Nephron progenitor cell (in vitro differentiated cells): ENCODE results near the gene FLG.
"Not testable (repeated sequence)": the region's sequence is repeated elsewhere in the genome, so short reads cannot be mapped to it uniquely, and the experiment has no call there.

Experiments used
- DNase-seq: peaks from one replicate; pipeline ENCODE4 v3.0.0; 2021
- H3K27ac Mint-ChIP-seq: 2 replicates; pipeline ENCODE4 v1.8.0; 2021; ENCODE audit warnings: mild to moderate bottlenecking, moderate library complexity, mixed read lengths
- H3K27me3 Mint-ChIP-seq: 2 replicates; pipeline ENCODE4 v1.8.0; 2021; ENCODE audit warnings: mild to moderate bottlenecking, low read depth, mixed read lengths; ENCODE audit not compliant: poor library complexity
- H3K36me3 Mint-ChIP-seq: 2 replicates; pipeline ENCODE4 v1.8.0; 2021; ENCODE audit warnings: low read depth, mixed read lengths
- H3K4me1 Mint-ChIP-seq: 2 replicates; pipeline ENCODE4 v1.8.0; 2021; ENCODE audit warnings: mixed read lengths
- H3K4me3 Mint-ChIP-seq: 2 replicates; pipeline ENCODE4 v1.8.0; 2021; ENCODE audit warnings: mild to moderate bottlenecking, moderate library complexity, mixed read lengths
- H3K9me3 Mint-ChIP-seq: 2 replicates; pipeline ENCODE4 v1.8.0; 2021; ENCODE audit warnings: mild to moderate bottlenecking, moderate library complexity, mixed read lengths
- CTCF ChIP-seq: fragments of 200-600 bp; sonication (generic); IDR thresholded peaks from 2 replicates; pipeline ENCODE4 v1.5.0; 2021; ENCODE audit warnings: antibody characterized with exemption

The FLG gene

DNA sequence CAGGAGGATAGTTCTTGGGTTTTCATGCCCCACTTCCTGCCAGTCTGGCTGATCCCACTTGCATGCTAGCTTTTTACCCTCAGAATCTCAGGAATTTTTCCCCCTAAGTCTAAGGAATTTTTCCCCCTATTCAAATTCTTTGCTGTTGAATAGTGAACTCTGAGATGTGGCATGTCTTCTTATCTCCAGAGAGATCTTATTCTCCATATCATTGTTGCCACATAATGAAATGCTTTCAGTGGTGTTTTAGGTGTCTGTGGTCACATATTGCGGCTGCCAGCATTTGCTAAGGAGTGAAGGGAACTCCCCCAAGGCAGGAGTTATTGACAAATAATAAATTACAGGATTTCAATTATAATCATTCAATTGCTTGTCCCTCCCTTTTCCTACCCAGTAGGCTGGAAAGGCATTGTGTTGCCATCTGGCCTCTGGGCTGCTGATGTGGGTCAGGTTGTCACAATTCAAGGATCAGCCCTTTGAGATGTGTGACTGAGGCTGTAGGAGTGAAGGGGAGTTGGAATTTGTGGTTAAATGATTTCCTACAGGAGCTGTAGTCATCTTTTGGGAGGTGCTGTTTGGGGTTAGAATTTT lies 3.9 kb upstream of the FLG start:
- Mint-ChIP-seq H3K27ac (no peak overlapping the region), H3K4me3 (no peak overlapping the region), H3K9me3 (peaks cover 49% of the 10 kb centered on the region), H3K27me3 (no peaks in the 10 kb centered on the region), H3K36me3 (no peaks in the 10 kb centered on the region), H3K4me1 (no peaks in the 10 kb centered on the region)
- DNase-seq, result no peak
- TF ChIP-seq CTCF, result no peak

DNA sequence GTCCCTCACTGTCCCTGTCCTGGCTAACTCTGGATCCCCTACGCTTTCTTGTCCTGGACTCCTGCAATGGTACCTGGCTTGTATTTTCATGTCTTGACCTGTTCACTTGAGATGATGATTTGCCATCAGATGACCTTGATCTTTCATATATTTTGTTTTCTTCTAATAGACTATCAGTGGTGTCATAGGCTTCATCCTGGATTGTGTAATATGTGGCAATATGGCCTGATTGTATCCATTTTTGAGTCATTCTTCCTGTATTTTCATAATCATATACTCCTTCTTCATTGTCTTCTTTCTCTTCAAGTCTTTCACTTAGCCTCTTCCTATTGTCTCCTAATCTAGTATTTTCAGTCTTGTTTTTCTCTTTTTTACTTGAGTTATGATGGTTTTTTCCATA lies 11.1 kb downstream of the FLG start:
- Mint-ChIP-seq H3K27me3 (peaks cover 5% of the 10 kb centered on the region), H3K4me3 (no peak overlapping the region), H3K9me3 (peaks cover 61% of the 10 kb centered on the region), H3K4me1 (no peaks in the 10 kb centered on the region), H3K36me3 (peaks cover under 1% of the 10 kb centered on the region), H3K27ac (no peak overlapping the region)
- no peak for DNase-seq
- TF ChIP-seq CTCF, result no peak

- no peak overlapping the region for H3K27ac Mint-ChIP-seq
- DNase-seq, result no peak
- peaks cover 67% of the 10 kb centered on the region for H3K9me3 Mint-ChIP-seq
- H3K4me3 Mint-ChIP-seq, result no peak overlapping the region
- TF ChIP-seq CTCF, result no peak
- H3K36me3 Mint-ChIP-seq, result peaks cover 6% of the 10 kb centered on the region
- peaks cover 5% of the 10 kb centered on the region for H3K27me3 Mint-ChIP-seq
- no peaks in the 10 kb centered on the region for H3K4me1 Mint-ChIP-seq
Measured at GRCh38 chr1:152313319-152313801, 11.7 kb downstream of the FLG start.

DNA sequence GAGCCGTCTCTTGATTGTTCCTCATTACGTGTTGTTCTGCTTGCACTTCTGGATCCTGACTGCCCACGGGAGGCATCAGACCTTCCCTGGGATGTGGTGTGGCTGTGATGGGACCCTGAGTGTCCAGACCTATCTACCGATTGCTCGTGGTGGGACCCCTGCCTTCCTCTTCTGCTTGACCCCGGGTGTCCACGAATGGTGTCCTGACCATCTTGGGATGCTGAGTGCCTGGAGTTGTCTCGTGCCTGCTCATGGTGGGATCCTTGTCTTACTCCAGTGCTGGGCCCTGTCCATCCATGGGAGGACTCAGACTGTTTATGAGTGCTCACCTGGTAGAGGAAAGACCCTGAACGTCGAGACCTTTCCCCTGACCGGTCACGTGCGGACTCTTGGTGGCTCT lies 12.9 kb downstream of the FLG start:
- not testable (repeated sequence) for H3K4me1 Mint-ChIP-seq, H3K27ac Mint-ChIP-seq, H3K27me3 Mint-ChIP-seq, H3K4me3 Mint-ChIP-seq, H3K36me3 Mint-ChIP-seq, DNase-seq
- peaks cover 79% of the 10 kb centered on the region for H3K9me3 Mint-ChIP-seq

DNA sequence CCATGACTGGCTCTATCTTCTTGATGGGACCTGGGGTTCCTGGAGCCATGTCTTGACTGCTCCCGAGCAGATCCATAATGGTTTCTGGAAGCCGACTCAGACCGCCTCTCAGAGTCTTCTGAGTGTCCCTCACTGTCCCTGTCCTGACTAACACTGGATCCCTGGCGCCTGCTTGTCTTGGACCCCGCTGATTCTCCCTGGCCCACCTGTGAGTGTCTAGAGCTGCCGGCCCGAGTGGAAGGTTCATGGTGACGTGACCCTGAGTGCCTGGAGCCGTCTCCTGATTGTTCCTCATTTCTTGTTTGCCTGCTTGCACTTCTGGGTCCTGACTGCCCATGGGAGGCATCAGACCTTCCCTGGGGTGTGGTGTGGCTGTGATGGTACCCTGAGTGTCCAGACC lies 15.1 kb downstream of the FLG start:
- H3K27ac Mint-ChIP-seq, result no peak overlapping the region
- no peaks in the 10 kb centered on the region for H3K4me1 Mint-ChIP-seq
- peaks cover 5% of the 10 kb centered on the region for H3K27me3 Mint-ChIP-seq
- H3K4me3 Mint-ChIP-seq, result no peak overlapping the region
- no peak for TF ChIP-seq CTCF
- H3K36me3 Mint-ChIP-seq, result peaks cover 9% of the 10 kb centered on the region
- DNase-seq, result no peak
- peaks cover 90% of the 10 kb centered on the region for H3K9me3 Mint-ChIP-seq

GRCh38 chr1:152309320-152309901 lies 15.6 kb downstream of the FLG start:
- H3K9me3 Mint-ChIP-seq, result peaks cover 92% of the 10 kb centered on the region
- H3K4me3 Mint-ChIP-seq, H3K36me3 Mint-ChIP-seq, H3K27ac Mint-ChIP-seq, H3K27me3 Mint-ChIP-seq, H3K4me1 Mint-ChIP-seq, DNase-seq: not testable (repeated sequence)

DNA sequence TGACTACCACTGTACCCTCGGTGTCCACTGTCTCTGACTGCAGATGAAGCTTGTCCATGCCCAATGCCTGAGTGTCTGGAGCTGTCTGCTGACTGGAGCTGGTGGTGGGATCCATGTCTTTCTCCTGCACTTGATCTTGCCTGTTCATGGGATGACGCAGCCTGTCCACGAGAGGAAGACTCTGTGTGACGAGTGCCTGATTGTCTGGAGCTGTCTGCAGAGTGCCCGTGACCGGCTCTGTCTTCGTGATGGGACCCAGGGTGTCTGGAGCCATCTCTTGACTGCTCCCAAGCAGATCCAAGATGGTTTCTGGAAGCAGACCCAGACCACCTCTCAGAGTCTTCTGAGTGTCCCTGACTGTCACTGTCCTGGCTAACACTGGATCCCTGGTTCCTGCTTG lies 16.3 kb downstream of the FLG start:
- H3K4me3 Mint-ChIP-seq, H3K36me3 Mint-ChIP-seq, H3K4me1 Mint-ChIP-seq, H3K27ac Mint-ChIP-seq, DNase-seq, H3K27me3 Mint-ChIP-seq: not testable (repeated sequence)
- H3K9me3 Mint-ChIP-seq, result peaks cover 92% of the 10 kb centered on the region

- not testable (repeated sequence) for H3K36me3 Mint-ChIP-seq, H3K27me3 Mint-ChIP-seq, H3K4me1 Mint-ChIP-seq, H3K27ac Mint-ChIP-seq, H3K4me3 Mint-ChIP-seq, DNase-seq
- peaks cover 92% of the 10 kb centered on the region for H3K9me3 Mint-ChIP-seq
Measured at GRCh38 chr1:152307970-152308369, 17.1 kb downstream of the FLG start.

DNA sequence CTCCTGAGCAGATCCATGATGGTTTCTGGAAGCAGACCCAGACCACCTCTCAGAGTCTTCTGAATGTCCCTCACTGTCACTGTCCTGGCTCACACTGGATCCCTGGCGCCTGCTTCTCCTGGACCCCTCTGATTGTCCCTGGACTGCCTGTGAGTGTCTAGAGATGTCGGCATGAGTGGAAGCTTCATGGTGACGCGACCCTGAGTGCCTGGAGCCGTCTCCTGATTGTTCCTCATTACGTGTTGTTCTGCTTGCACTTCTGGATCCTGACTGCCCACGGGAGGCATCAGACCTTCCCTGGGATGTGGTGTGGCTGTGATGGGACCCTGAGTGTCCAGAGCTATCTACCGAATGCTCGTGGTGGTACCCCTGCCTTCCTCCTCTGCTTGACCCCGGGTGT lies 18.9 kb downstream of the FLG start:
- H3K4me1 Mint-ChIP-seq, DNase-seq, H3K4me3 Mint-ChIP-seq, H3K27me3 Mint-ChIP-seq, H3K27ac Mint-ChIP-seq, H3K36me3 Mint-ChIP-seq: not testable (repeated sequence)
- H3K9me3 Mint-ChIP-seq, result peaks cover 91% of the 10 kb centered on the region

DNA sequence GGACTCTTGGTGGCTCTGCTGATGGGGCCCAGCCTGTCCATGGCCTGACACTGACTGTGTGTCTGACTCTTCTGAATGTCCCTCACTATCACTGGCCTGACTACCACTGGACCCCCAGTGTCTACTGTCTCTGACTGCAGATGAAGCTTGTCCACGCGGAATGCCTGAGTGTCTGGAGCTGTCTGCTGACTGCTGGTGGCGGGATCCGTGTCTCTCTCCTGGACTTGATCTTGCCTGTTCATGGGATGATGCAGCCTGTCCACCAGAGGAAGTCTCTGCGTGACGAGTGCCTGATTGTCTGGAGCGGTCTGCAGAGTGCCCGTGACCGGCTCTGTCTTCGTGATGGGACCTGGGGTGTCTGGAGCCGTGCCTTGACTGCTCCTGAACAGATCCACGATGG lies 20.3 kb downstream of the FLG start:
- peaks cover 86% of the 10 kb centered on the region for H3K9me3 Mint-ChIP-seq

More for the DNA sequence above, 20.3 kb downstream of the FLG start:
- H3K27ac Mint-ChIP-seq, H3K27me3 Mint-ChIP-seq, H3K4me3 Mint-ChIP-seq, DNase-seq, H3K36me3 Mint-ChIP-seq, H3K4me1 Mint-ChIP-seq: not testable (repeated sequence)
